Aorta (tissue), 5 donors: ENCODE measurements around the gene CAVIN2. TPM values are rescaled to one million over a fixed set of nuclear protein-coding genes. Genes with fewer than 3 reads are reported as not detected.

Experiments
- ATAC-seq: fragments of 200-7000 bp; cut with Tn5 transposase; one replicate; pipeline ENCODE4 v1.9.1; 2022; ENCODE audit warnings: moderate library complexity; ENCODE audit not compliant: low FRiP score
- DNase-seq, 2 donors: peaks; one replicate each; pipeline ENCODE4 v3.0.0-alpha.2; 2020
- H3K27ac ChIP-seq, 2 donors: one replicate each; pipeline ENCODE4 v1.5.1; 2013; ENCODE audit warnings: low read length in 2 of 2, mild to moderate bottlenecking in 2 of 2, moderate library complexity in 2 of 2, control low read depth in 1 of 2, inconsistent platforms in 1 of 2, low read depth in 1 of 2
- H3K27me3 ChIP-seq, 2 donors: one replicate each; pipeline ENCODE4 v1.6.1; 2013; ENCODE audit warnings: control low read depth in 1 of 2, low read length in 1 of 2, mild to moderate bottlenecking in 1 of 2, moderate library complexity in 1 of 2; ENCODE audit not compliant: insufficient read depth in 2 of 2, control insufficient read depth in 1 of 2
- H3K36me3 ChIP-seq, 2 donors: one replicate each; pipeline ENCODE4 v1.6.1; 2013; ENCODE audit warnings: control low read depth in 1 of 2, low read length in 1 of 2, mild to moderate bottlenecking in 1 of 2; ENCODE audit not compliant: insufficient read depth in 2 of 2, control insufficient read depth in 1 of 2
- H3K4me1 ChIP-seq, 2 donors: one replicate each; pipeline ENCODE4 v1.6.1; 2013; ENCODE audit warnings: low read length in 2 of 2, control low read depth in 1 of 2, mild to moderate bottlenecking in 1 of 2, moderate library complexity in 1 of 2; ENCODE audit not compliant: insufficient read depth in 2 of 2, control insufficient read depth in 1 of 2
- H3K4me3 ChIP-seq, 2 donors: one replicate each; pipeline ENCODE4 v1.5.1; 2013; ENCODE audit warnings: low read length in 2 of 2, control low read depth in 1 of 2, mild to moderate bottlenecking in 1 of 2
- H3K9me3 ChIP-seq: one replicate; pipeline ENCODE4 v1.6.1; 2013; ENCODE audit warnings: mild to moderate bottlenecking, low read length; ENCODE audit not compliant: control insufficient read depth
- WGBS, 2 donors: extraction: QIAGEN DNeasy Blood & Tissue Kit; methylation state at CpG; one replicate each; pipeline ENCODE4 v1.1.7; 2013; 5-methylcytosine and 5-hydroxymethylcytosine counted together
- intact Hi-C, 2 donors: fragments of 100-400 bp; cut with DNase I; formaldehyde crosslinking; loops; one replicate each; pipeline versions ENCODE4 v1.14.2 to v1.15.0; 2022
- long read RNA-seq, 2 donors: library from polyadenylated mRNA; unstranded; transcript quantifications; one replicate each; pipeline ENCODE4 v2.0.0, GENCODE V29; 2020 to 2021
- polyA plus RNA-seq, 2 donors: library from polyadenylated mRNA; stranded (reverse); fragments of 200-250 nt; gene quantifications; one replicate each; pipeline ENCODE4 v1.2.3, GENCODE V29; 2013
- total RNA-seq, 2 donors: library from RNA; stranded (reverse); fragmentation: NEBNext Ultra II Directional; extraction: Animal tissue kit (Norgen Biotek cat#: 25700); gene quantifications; one replicate each; pipeline ENCODE4 v1.2.1, GENCODE V29; 2021
- donor health status: healthy with polysubstance abuse.
- donor health status: Bipolar disorder and iron deficiency.
- donor health status: DM: no; HTN: no; CAD: no.
- donor health status: DM: no; HTN: no; CAD: no.
- donor health status: DM: yes; HTN: yes; CAD: no.

CAVIN2 gene, protein sequence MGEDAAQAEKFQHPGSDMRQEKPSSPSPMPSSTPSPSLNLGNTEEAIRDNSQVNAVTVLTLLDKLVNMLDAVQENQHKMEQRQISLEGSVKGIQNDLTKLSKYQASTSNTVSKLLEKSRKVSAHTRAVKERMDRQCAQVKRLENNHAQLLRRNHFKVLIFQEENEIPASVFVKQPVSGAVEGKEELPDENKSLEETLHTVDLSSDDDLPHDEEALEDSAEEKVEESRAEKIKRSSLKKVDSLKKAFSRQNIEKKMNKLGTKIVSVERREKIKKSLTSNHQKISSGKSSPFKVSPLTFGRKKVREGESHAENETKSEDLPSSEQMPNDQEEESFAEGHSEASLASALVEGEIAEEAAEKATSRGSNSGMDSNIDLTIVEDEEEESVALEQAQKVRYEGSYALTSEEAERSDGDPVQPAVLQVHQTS
- total RNA-seq (10 to 100 TPM; 23.2 to 37.8 TPM), polyA plus RNA-seq (1 to 10 TPM; 3.0 to 5.9 TPM)
- long read RNA-seq, donor 1, transcript CAVIN2-201 (2 exons, 3,229 nt) = major isoform, 312 of 320 reads
- long read RNA-seq, donor 1, partial matches to known transcripts = 0 of 320 reads
- long read RNA-seq, donor 1, other reads (novel, unspliced or antisense) = 8 of 320 reads
- long read RNA-seq, donor 2, transcript CAVIN2-201 (2 exons, 3,229 nt) = major isoform, 19 of 20 reads
- long read RNA-seq, donor 2, partial matches to known transcripts = 1 of 20 reads
- long read RNA-seq, donor 2, other reads (novel, unspliced or antisense) = 0 of 20 reads

GRCh38 chr2:191846515-191847476 is at the start of gene CAVIN2:
TSS of gene CAVIN2 (minus strand) at chr2:191847088. CDS start at chr2:191846925, 163 bp downstream.
- no peaks in the 10 kb centered on the region for H3K4me1 ChIP-seq
- DNase-seq = peak; percentile 66 to 75
- intact Hi-C loops = no loop called here

DNA sequence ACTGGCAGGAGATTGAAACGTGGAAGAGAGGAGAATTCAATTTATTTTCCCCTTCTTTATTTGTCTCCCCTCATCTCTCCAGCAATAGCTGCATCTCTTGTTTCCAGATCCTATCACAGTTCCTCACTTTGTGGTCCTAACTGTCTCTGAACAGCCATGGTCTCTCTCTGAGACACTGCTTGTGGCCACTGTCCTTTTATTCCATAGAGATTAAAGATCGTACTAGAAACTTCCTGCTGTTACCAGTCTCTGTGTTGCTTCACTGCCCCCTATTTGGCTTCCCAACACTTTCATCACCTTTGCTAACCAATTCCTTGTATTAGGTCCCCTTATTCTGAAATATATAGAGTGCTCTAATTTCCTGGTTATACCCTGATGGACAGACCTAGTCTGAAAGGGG is 48.9 kb upstream of the CAVIN2 start:
- intact Hi-C loops = no loop called here
- peaks cover 3% of the 10 kb centered on the region for H3K9me3 ChIP-seq
- no peaks in the 10 kb centered on the region for H3K36me3 ChIP-seq
- H3K4me1 ChIP-seq = no peaks in the 10 kb centered on the region
- no peak for DNase-seq
- WGBS, 2 donors = 78 to 92% methylated on average over 2 of the region's 2 CpGs
- no peak for ATAC-seq
- H3K27ac ChIP-seq = no peak overlapping the region
- no peaks in the 10 kb centered on the region for H3K27me3 ChIP-seq
- H3K4me3 ChIP-seq = no peak overlapping the region

More at GRCh38 chr2:191846515-191847476, at the start of gene CAVIN2:
- ATAC-seq = peak; percentile 84
- H3K27me3 ChIP-seq = no peaks in the 10 kb centered on the region
- no peaks in the 10 kb centered on the region for H3K9me3 ChIP-seq
- peak within 1 kb of the TSS in 1 of 2 donors; percentile 28 for H3K4me3 ChIP-seq
- 63 to 64% methylated on average over 31 of the region's 31 CpGs for WGBS, 2 donors
- no peak within 1 kb of the TSS for H3K27ac ChIP-seq
- H3K36me3 ChIP-seq = no peaks in the 10 kb centered on the region

DNA sequence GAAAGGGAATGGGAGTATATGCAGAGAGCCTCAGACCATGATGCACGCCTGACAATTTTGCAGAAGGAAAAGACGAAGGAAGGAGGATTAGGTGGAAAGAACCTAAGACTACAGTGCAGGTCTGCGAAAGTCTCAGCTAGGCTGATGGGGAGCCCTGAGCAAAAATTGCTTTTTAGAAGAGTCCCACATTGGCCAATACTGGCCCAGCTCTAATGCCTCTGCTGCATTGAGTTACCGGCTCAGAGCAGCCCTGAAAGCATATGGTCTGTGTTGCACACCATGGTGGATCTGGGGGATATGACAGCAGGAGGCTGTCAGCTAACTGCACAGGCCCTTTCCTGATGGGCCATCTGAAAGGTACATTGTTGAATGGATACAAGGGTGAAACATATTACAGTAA is 48.3 kb upstream of the CAVIN2 start:
- WGBS, 2 donors = 98% methylated on average over 4 of the region's 4 CpGs
- no peak overlapping the region for H3K4me3 ChIP-seq
- no peaks in the 10 kb centered on the region for H3K36me3 ChIP-seq
- ATAC-seq = no peak
- no peaks in the 10 kb centered on the region for H3K27me3 ChIP-seq
- no peak for DNase-seq
- peaks cover 3% of the 10 kb centered on the region for H3K9me3 ChIP-seq
- intact Hi-C loops = no loop called here
- H3K27ac ChIP-seq = no peak overlapping the region
- H3K4me1 ChIP-seq = no peaks in the 10 kb centered on the region

- no peak for DNase-seq
- Histone ChIP-seq H3K9me3 (peaks cover 3% of the 10 kb centered on the region), H3K4me1 (no peaks in the 10 kb centered on the region), H3K4me3 (no peak overlapping the region), H3K27ac (no peak overlapping the region), H3K36me3 (no peaks in the 10 kb centered on the region), H3K27me3 (no peaks in the 10 kb centered on the region)
- ATAC-seq = no peak
- WGBS, 2 donors = 58 to 61% methylated on average over 3 of the region's 3 CpGs
- intact Hi-C loops = no loop called here
Measured at GRCh38 chr2:191894681-191895147, 47.8 kb upstream of the CAVIN2 start.

- peaks cover 3% of the 10 kb centered on the region for H3K9me3 ChIP-seq
- no peaks in the 10 kb centered on the region for H3K36me3 ChIP-seq
- WGBS, 2 donors = 95 to 96% methylated on average over 3 of the region's 3 CpGs
- H3K4me3 ChIP-seq = no peak overlapping the region
- H3K27ac ChIP-seq = no peak overlapping the region
- no peaks in the 10 kb centered on the region for H3K4me1 ChIP-seq
- DNase-seq (no peak), ATAC-seq (no peak)
- intact Hi-C loops = no loop called here
- no peaks in the 10 kb centered on the region for H3K27me3 ChIP-seq
Measured at GRCh38 chr2:191892391-191892790, 45.5 kb upstream of the CAVIN2 start.

GRCh38 chr2:191891656-191892055 is 44.8 kb upstream of the CAVIN2 start:
- Histone ChIP-seq H3K4me3 (no peak overlapping the region), H3K9me3 (peaks cover 3% of the 10 kb centered on the region), H3K27ac (no peak overlapping the region), H3K27me3 (no peaks in the 10 kb centered on the region), H3K36me3 (no peaks in the 10 kb centered on the region), H3K4me1 (no peaks in the 10 kb centered on the region)
- intact Hi-C loops = no loop called here
- WGBS, 2 donors = 65 to 74% methylated on average over 5 of the region's 5 CpGs
- ATAC-seq = no peak
- DNase-seq = no peak

DNA sequence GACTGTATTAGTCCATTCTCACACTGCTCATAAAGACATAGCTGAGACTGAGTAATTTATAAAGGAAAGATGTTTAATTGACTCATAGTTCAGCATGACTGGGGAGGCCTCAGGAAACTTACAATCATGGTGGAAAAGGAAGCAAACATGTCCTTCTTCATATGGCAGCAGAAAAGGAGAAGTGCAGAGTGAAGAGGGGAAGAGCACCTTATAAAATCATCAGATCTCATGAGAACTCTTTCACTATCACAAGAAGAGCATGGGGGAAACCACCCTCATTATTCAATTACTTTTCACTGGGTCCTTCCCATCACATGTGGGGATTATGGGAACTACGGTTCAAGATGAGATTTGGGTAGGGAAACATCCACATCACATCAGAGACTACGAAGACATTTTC is 43.0 kb upstream of the CAVIN2 start:
- no peaks in the 10 kb centered on the region for H3K36me3 ChIP-seq
- no peaks in the 10 kb centered on the region for H3K27me3 ChIP-seq
- 99 to 100% methylated on average over 2 of the region's 2 CpGs for WGBS, 2 donors

GRCh38 chr2:191888400-191889166 is 41.7 kb upstream of the CAVIN2 start:
- H3K4me3 ChIP-seq = no peak overlapping the region
- intact Hi-C loops = no loop called here
- H3K27me3 ChIP-seq = no peaks in the 10 kb centered on the region
- ATAC-seq = no peak
- 91 to 94% methylated on average over 3 of the region's 3 CpGs for WGBS, 2 donors
- no peaks in the 10 kb centered on the region for H3K4me1 ChIP-seq
- no peak for DNase-seq
- H3K36me3 ChIP-seq = no peaks in the 10 kb centered on the region
- H3K27ac ChIP-seq = no peak overlapping the region
- peaks cover 3% of the 10 kb centered on the region for H3K9me3 ChIP-seq

More for the DNA sequence above, 43.0 kb upstream of the CAVIN2 start:
- Histone ChIP-seq H3K4me3 (no peak overlapping the region), H3K27ac (no peak overlapping the region), H3K9me3 (peaks cover 3% of the 10 kb centered on the region), H3K4me1 (no peaks in the 10 kb centered on the region)
- no peak for DNase-seq
- intact Hi-C loops = no loop called here
- ATAC-seq = no peak
